HG02763 (cell line): ENCODE data around the gene ELAVL3.
"Not testable (repeated sequence)": the region's sequence is repeated elsewhere in the genome, so short reads cannot be mapped to it uniquely, and the experiment has no call there.

ENCODE experiments used
- ATAC-seq: cut with Tn5 transposase; IDR thresholded peaks from one replicate; pipeline ENCODE4 v1.9.1; 2021; ENCODE audit warnings: mild to moderate bottlenecking, moderate library complexity; ENCODE audit not compliant: unreplicated experiment

Gene ELAVL3

GRCh38 chr19:11460207-11460606, 20.6 kb downstream of the ELAVL3 start:
- no peak for ATAC-seq

- ATAC-seq = not testable (repeated sequence)
These were observed 21.9 kb downstream of the ELAVL3 start for GRCh38 chr19:11458912-11459311.

- ATAC-seq = no peak
These were observed 22.5 kb downstream of the ELAVL3 start for GRCh38 chr19:11458236-11458900.

GRCh38 chr19:11457831-11458230, 23.0 kb downstream of the ELAVL3 start:
- no peak for ATAC-seq

GRCh38 chr19:11457115-11457514, 23.7 kb downstream of the ELAVL3 start:
- no peak for ATAC-seq

- ATAC-seq = no peak
These were observed 24.2 kb downstream of the ELAVL3 start for GRCh38 chr19:11456659-11457058.

GRCh38 chr19:11455233-11455554, 25.7 kb downstream of the ELAVL3 start:
- not testable (repeated sequence) for ATAC-seq

GRCh38 chr19:11453468-11454341, 27.1 kb downstream of the ELAVL3 start:
- ATAC-seq = no peak

- ATAC-seq = no peak
These were observed 28.1 kb downstream of the ELAVL3 start for GRCh38 chr19:11452620-11453310.

GRCh38 chr19:11451871-11452619, 28.8 kb downstream of the ELAVL3 start:
- ATAC-seq = no peak

GRCh38 chr19:11451327-11451870, 29.4 kb downstream of the ELAVL3 start:
- ATAC-seq = no peak

- no peak for ATAC-seq
These were observed 30.1 kb downstream of the ELAVL3 start for GRCh38 chr19:11450570-11451326.

GRCh38 chr19:11448923-11449554, 31.8 kb downstream of the ELAVL3 start:
- ATAC-seq = no peak

- ATAC-seq = no peak
These were observed 32.4 kb downstream of the ELAVL3 start for GRCh38 chr19:11448410-11448809.

GRCh38 chr19:11447347-11448262, 33.2 kb downstream of the ELAVL3 start:
- ATAC-seq = no peak

GRCh38 chr19:11446652-11447301, 34.1 kb downstream of the ELAVL3 start:
- no peak for ATAC-seq

- ATAC-seq = no peak
These were observed 34.6 kb downstream of the ELAVL3 start for GRCh38 chr19:11446271-11446651.

GRCh38 chr19:11445141-11445540, 35.7 kb downstream of the ELAVL3 start:
- ATAC-seq = no peak
